ENCODE results near the gene MARF1. TPM values are rescaled to one million over a fixed set of nuclear protein-coding genes. Genes with fewer than 3 reads are reported as not detected.
"Not testable (repeated sequence)": the region's sequence is repeated elsewhere in the genome, so short reads cannot be mapped to it uniquely, and the experiment has no call there.

Gene MARF1
- total RNA-seq, 4 donors from 2014 or later: 32.0 to 52.6 (median 41.1) TPM

- no peak for DNase-seq
- no peaks in the 10 kb centered on the region for H3K36me3 ChIP-seq
- WGBS, 2 donors (ENCODE audit: low coverage in 1 of 2): 71 to 83% methylated on average over 1 to 6 of the region's 6 CpGs
- no peak overlapping the region for H3K4me3 ChIP-seq
- H3K9me3 ChIP-seq: no peaks in the 10 kb centered on the region
- H3K27me3 ChIP-seq: no peaks in the 10 kb centered on the region
- no peak for TF ChIP-seq EP300 (IDR thresholded peaks at IDR 0.05; ENCODE audit: low read depth)
- TF ChIP-seq POLR2AphosphoS5 (IDR thresholded peaks at IDR 0.05): no peak
- no peak for TF ChIP-seq CTCF (IDR thresholded peaks at IDR 0.05)
- no peak for TF ChIP-seq POLR2A (IDR thresholded peaks at IDR 0.05)
- intact Hi-C loops (cut with DNase I; ENCODE audit: low total_unique reads) (no loop called here), in situ Hi-C loops (cut with MboI; ENCODE audit: low pct_ligation_motif_present in 1 of 4, low pct_unique_long_range_greater_than_20kb in 1 of 4, low sequenced_read_pairs in 3 of 4) (no loop called here)
- no peak overlapping the region for H3K27ac ChIP-seq
- H3K4me1 ChIP-seq: peaks cover 0 to 10% (median 8%) of the 10 kb centered on the region in 4 donors
Measured at GRCh38 chr16:15658149-15658548, 15.2 kb upstream of the MARF1 start.

GRCh38 chr16:15655561-15655960, 12.6 kb upstream of the MARF1 start:
- DNase-seq; in situ Hi-C loops (cut with MboI; ENCODE audit: low pct_ligation_motif_present in 1 of 4, low pct_unique_long_range_greater_than_20kb in 1 of 4, low sequenced_read_pairs in 3 of 4); H3K27ac ChIP-seq; H3K36me3 ChIP-seq; H3K27me3 ChIP-seq; H3K4me3 ChIP-seq; intact Hi-C loops (cut with DNase I; ENCODE audit: low total_unique reads); H3K9me3 ChIP-seq: not testable (repeated sequence)
- 88% methylated on average over 4 of the region's 6 CpGs; no CpG with 5 or more reads in 1 of the 2 donors for WGBS, 2 donors (ENCODE audit: low coverage in 1 of 2)
- H3K4me1 ChIP-seq: peaks cover 4 to 33% (median 23%) of the 10 kb centered on the region in 4 donors

- H3K4me3 ChIP-seq: no peak overlapping the region
- H3K27me3 ChIP-seq: no peaks in the 10 kb centered on the region
- intact Hi-C loops (cut with DNase I; ENCODE audit: low total_unique reads): no loop called here
- TF ChIP-seq POLR2AphosphoS5 (IDR thresholded peaks at IDR 0.05) (no peak), CTCF (IDR thresholded peaks at IDR 0.05) (no peak)
- DNase-seq: no peak
- H3K27ac ChIP-seq: no peak overlapping the region
- in situ Hi-C loops (cut with MboI; ENCODE audit: low pct_ligation_motif_present in 1 of 4, low pct_unique_long_range_greater_than_20kb in 1 of 4, low sequenced_read_pairs in 3 of 4): no loop called here
- no peaks in the 10 kb centered on the region for H3K36me3 ChIP-seq
- WGBS, 2 donors (ENCODE audit: low coverage in 1 of 2): 88 to 100% methylated on average over 1 to 2 of the region's 2 CpGs
- no peaks in the 10 kb centered on the region for H3K9me3 ChIP-seq
- peaks cover 4 to 36% (median 24%) of the 10 kb centered on the region in 4 donors for H3K4me1 ChIP-seq
Measured at GRCh38 chr16:15654591-15654990, 11.6 kb upstream of the MARF1 start.

GRCh38 chr16:15653227-15653626, 10.3 kb upstream of the MARF1 start:
- no peaks in the 10 kb centered on the region for H3K36me3 ChIP-seq
- H3K27ac ChIP-seq: peak overlapping the region; percentile 13 to 98 (median 78)
- in situ Hi-C loops (cut with MboI; ENCODE audit: low pct_ligation_motif_present in 1 of 4, low pct_unique_long_range_greater_than_20kb in 1 of 4, low sequenced_read_pairs in 3 of 4) (no loop called here), intact Hi-C loops (cut with DNase I; ENCODE audit: low total_unique reads) (no loop called here)
- peaks cover 4 to 40% (median 27%) of the 10 kb centered on the region in 4 donors for H3K4me1 ChIP-seq
- no peaks in the 10 kb centered on the region for H3K9me3 ChIP-seq
- peak; percentile 20 for DNase-seq
- no peak overlapping the region for H3K4me3 ChIP-seq
- no peaks in the 10 kb centered on the region for H3K27me3 ChIP-seq
- TF ChIP-seq CTCF (IDR thresholded peaks at IDR 0.05): no peak
- TF ChIP-seq EP300 (IDR thresholded peaks at IDR 0.05; ENCODE audit: low read depth): peak; percentile 10
- no peak for TF ChIP-seq POLR2A (IDR thresholded peaks at IDR 0.05)
- TF ChIP-seq POLR2AphosphoS5 (IDR thresholded peaks at IDR 0.05): peak; percentile 56 to 69 (median 58)
- WGBS, 2 donors (ENCODE audit: low coverage in 1 of 2): 20 to 41% methylated on average over 1 to 4 of the region's 4 CpGs

- Histone ChIP-seq H3K4me3 (no peak overlapping the region), H3K9me3 (no peaks in the 10 kb centered on the region), H3K27me3 (no peaks in the 10 kb centered on the region), H3K36me3 (no peaks in the 10 kb centered on the region), H3K27ac (peak overlapping the region; percentile 13 to 98 (median 78)), H3K4me1 (peaks cover 4 to 40% (median 27%) of the 10 kb centered on the region in 4 donors)
- in situ Hi-C loops (cut with MboI; ENCODE audit: low pct_ligation_motif_present in 1 of 4, low pct_unique_long_range_greater_than_20kb in 1 of 4, low sequenced_read_pairs in 3 of 4): no loop called here
- intact Hi-C loops (cut with DNase I; ENCODE audit: low total_unique reads): no loop called here
- DNase-seq: no peak
- TF ChIP-seq POLR2A (IDR thresholded peaks at IDR 0.05): no peak
- TF ChIP-seq CTCF (IDR thresholded peaks at IDR 0.05): no peak
- TF ChIP-seq POLR2AphosphoS5 (IDR thresholded peaks at IDR 0.05): no peak
- no peak for TF ChIP-seq EP300 (IDR thresholded peaks at IDR 0.05; ENCODE audit: low read depth)
- WGBS, 2 donors (ENCODE audit: low coverage in 1 of 2): 79 to 88% methylated on average over 8 to 14 of the region's 14 CpGs
Measured at GRCh38 chr16:15652293-15653001, 9.5 kb upstream of the MARF1 start.

Data from transverse colon (tissue), 4 donors.